ENCODE results near the gene PWWP2B. TPM values are rescaled to one million over a fixed set of nuclear protein-coding genes. Genes with fewer than 3 reads are reported as not detected.
A peak's percentile ranks its signal among the peaks of the same experiment; 100 is the strongest.

PWWP2B gene
- total RNA-seq, 4 donors from 2014 or later = 11.8 to 25.5 (median 14.3) TPM

DNA sequence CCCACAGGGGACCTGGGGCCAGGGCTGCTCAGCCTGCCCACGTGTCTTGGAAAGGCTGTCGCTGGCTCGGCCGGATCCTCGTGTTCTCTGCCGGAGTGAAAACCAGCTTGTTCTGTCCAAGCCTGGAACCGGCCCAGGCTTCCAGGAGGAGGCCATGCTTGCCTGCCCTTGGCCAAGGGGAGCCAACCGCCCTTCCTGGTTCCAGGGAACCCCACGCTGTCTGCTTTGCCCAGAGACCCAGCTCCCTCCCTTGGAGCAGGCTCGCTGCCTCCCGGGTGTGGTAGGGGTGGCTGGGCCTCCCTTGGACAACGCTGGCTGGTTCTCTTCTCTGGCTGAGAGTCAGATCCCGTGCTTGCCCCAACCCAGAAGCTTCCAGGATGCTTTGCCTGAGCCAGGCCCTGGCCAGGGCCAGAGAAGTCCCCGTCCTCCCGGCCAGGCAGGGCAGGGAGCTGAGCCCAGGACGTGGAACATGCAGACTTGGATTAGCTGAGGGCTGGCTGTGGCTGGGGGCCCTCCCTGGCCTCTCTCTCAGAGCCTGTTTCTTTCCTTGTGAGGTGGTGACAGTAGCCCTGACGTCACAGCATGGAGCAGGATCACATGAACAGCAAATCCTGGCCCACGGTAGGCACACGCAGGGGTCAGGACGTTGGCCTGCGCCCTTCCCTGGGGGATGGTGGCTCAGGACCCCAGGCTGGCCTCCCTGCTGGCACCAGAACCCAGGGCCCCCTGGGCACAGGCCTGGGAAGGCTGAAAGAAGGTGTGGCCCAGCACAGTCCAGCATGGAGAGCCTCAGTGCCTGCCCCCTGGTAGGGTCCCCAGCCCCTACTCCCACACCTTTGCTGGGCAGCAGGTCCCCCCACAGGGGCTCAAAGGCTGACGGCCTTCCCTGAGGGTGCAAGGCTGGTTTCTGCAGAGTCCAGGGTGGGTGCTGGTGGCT is 67.5 kb downstream of the PWWP2B start:
- Histone ChIP-seq H3K27ac (replicated peaks in 1 of 4) (peak overlapping the region; percentile 96 to 100 (median 97)), H3K27me3 (no peaks in the 10 kb centered on the region), H3K4me3 (peak overlapping the region; percentile 3 to 28 (median 14)), H3K36me3 (no peaks in the 10 kb centered on the region), H3K4me1 (peaks cover 71 to 98% (median 90%) of the 10 kb centered on the region in 4 donors), H3K9me3 (no peaks in the 10 kb centered on the region)
- intact Hi-C loops (cut with DNase I) = loop anchor here (2.0 to 5.0 kb wide), 4 partner anchors 53 to 168 kb away; partner anchors contain the start of gene INPP5A
- WGBS = 42% methylated on average over 13 of the region's 22 CpGs
- no peak for TF ChIP-seq POLR2A (IDR thresholded peaks at IDR 0.05; ENCODE audit: low read depth)
- peak; percentile 46 for TF ChIP-seq EP300 (IDR thresholded peaks at IDR 0.05)
- TF ChIP-seq, protein P1, sequence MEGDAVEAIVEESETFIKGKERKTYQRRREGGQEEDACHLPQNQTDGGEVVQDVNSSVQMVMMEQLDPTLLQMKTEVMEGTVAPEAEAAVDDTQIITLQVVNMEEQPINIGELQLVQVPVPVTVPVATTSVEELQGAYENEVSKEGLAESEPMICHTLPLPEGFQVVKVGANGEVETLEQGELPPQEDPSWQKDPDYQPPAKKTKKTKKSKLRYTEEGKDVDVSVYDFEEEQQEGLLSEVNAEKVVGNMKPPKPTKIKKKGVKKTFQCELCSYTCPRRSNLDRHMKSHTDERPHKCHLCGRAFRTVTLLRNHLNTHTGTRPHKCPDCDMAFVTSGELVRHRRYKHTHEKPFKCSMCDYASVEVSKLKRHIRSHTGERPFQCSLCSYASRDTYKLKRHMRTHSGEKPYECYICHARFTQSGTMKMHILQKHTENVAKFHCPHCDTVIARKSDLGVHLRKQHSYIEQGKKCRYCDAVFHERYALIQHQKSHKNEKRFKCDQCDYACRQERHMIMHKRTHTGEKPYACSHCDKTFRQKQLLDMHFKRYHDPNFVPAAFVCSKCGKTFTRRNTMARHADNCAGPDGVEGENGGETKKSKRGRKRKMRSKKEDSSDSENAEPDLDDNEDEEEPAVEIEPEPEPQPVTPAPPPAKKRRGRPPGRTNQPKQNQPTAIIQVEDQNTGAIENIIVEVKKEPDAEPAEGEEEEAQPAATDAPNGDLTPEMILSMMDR (IDR thresholded peaks at IDR 0.05) = no peak
- peak; percentile 73 to 84 for TF ChIP-seq POLR2AphosphoS5 (IDR thresholded peaks at IDR 0.05)
- DNase-seq (ENCODE audit: extremely low spot score) = peak; percentile 97

DNA sequence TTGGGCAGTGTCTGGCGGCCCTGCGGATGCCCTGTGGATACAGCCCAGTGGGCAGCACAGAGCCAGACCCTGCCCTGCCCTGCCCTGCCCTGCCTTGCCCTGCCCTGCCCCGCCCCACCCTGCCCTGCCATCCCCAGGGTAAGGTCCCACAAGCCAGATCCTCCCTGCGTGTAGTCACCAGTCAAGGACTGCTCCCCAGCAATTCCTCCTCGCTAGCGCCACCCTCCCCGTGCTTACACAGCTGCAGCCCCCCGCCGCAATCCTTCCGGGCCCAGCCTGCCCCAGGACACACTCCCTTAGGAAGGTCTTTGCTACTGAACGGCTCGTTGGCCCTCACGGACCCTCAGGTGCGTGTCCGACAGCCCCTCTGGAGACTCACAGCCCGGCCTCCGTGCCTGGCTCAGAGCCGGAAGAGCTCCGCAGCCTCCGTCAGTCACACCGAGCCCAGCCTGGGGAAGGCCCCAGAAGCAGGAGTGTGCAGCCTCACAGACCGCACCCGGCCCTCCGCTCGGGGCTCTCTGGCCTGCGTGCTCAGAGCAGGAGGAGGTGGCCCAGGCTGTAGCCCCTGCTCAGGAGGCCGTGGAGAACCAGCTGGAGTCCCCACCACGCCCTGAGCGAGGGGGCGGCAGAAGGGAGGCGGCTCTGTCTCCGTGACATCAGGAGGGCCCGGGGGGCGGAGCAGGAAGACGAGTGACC is 68.3 kb downstream of the PWWP2B start:
- Histone ChIP-seq H3K4me3 (peak overlapping the region in 1 of 4 donors; percentile 3), H3K36me3 (no peaks in the 10 kb centered on the region), H3K9me3 (no peaks in the 10 kb centered on the region), H3K4me1 (peaks cover 74 to 98% (median 96%) of the 10 kb centered on the region in 4 donors), H3K27ac (replicated peaks in 1 of 4) (peak overlapping the region; percentile 96 to 100 (median 97)), H3K27me3 (no peaks in the 10 kb centered on the region)
- no peak for DNase-seq (ENCODE audit: extremely low spot score)
- intact Hi-C loops (cut with DNase I) = loop anchor here (2.0 to 5.0 kb wide), 2 partner anchors 52 to 167 kb away; no protein-coding TSS in a partner anchor
- TF ChIP-seq POLR2A (IDR thresholded peaks at IDR 0.05; ENCODE audit: low read depth) (no peak), POLR2AphosphoS5 (IDR thresholded peaks at IDR 0.05) (no peak)
- TF ChIP-seq, protein P1 (IDR thresholded peaks at IDR 0.05) = no peak
- WGBS = 86% methylated on average over 16 of the region's 35 CpGs

DNA sequence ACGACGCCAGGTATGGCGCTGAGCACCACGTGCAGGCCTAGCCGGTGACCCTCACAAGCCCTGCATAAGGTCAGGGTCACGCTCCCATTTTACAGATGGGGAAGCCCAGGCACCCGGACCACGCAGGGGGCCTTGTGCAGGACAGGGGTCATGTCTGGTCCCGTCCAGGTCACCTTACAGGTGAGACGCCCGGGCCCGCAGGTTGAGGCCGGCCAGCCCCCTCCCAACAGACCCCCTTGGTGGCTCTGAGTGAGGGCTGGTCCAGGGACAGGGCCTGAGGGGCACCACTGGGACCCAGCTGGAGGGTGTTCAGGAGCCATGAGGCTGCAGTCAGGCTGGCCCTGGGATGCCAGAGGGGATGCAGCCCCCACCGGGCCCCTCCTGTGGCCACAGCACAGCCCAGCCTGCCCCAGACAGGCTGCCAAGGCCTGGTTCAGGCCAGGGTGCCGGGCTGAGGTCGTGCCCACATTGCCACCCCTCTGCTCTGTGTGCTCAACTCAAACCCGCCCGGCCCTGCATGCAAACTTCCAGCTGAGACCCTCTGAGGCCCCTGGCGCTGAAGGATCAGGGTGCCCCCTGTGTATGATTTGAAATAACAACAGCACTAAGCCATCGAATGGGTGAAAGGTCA is 69.0 kb downstream of the PWWP2B start:
- no peak for DNase-seq (ENCODE audit: extremely low spot score)

More for the DNA sequence above, 69.0 kb downstream of the PWWP2B start:
- peaks cover 74 to 98% (median 97%) of the 10 kb centered on the region in 4 donors for H3K4me1 ChIP-seq
- intact Hi-C loops (cut with DNase I) = loop anchor here (2.0 to 5.0 kb wide), 2 partner anchors 51 to 167 kb away; no protein-coding TSS in a partner anchor
- TF ChIP-seq EP300 (IDR thresholded peaks at IDR 0.05) (no peak), POLR2A (IDR thresholded peaks at IDR 0.05; ENCODE audit: low read depth) (no peak), POLR2AphosphoS5 (IDR thresholded peaks at IDR 0.05) (no peak)
- TF ChIP-seq, protein P1 (IDR thresholded peaks at IDR 0.05) = no peak
- H3K27ac ChIP-seq (replicated peaks in 1 of 4) = peak overlapping the region; percentile 96 to 100 (median 97)
- no peak overlapping the region for H3K4me3 ChIP-seq
- peaks cover 0 to under 1% (median 0%) of the 10 kb centered on the region in 4 donors for H3K9me3 ChIP-seq
- no peaks in the 10 kb centered on the region for H3K27me3 ChIP-seq
- H3K36me3 ChIP-seq = no peaks in the 10 kb centered on the region
- 97% methylated on average over 8 of the region's 20 CpGs for WGBS

Measured in esophagus muscularis mucosa (tissue), 4 donors.